HepG2 (cell line): ENCODE data around the gene MPP3. TPM values are rescaled to one million over a fixed set of nuclear protein-coding genes. Genes with fewer than 3 reads are reported as not detected.

Experiments used
- AHR ChIP-seq: IDR thresholded peaks from 2 replicates; pipeline ENCODE4 v1.6.1; 2018; ENCODE audit warnings: missing genetic modification reagents, missing compliant biosample characterization
- ATM ChIP-seq: fragments of 450-650 bp; IDR thresholded peaks from 2 replicates; pipeline ENCODE4 v1.7.1; 2017; ENCODE audit warnings: mild to moderate bottlenecking, borderline replicate concordance
- BATF2 ChIP-seq: sonication (generic); formaldehyde crosslinking; IDR thresholded peaks from 2 replicates; pipeline ENCODE4 v1.8.0; 2022; ENCODE audit warnings: mild to moderate bottlenecking, missing genetic modification reagents, moderate library complexity
- CHD2 ChIP-seq: IDR thresholded peaks from 2 replicates; pipeline ENCODE4 v1.6.1; 2011; ENCODE audit warnings: low read depth, low read length, improper control_type of control experiment
- CTCF ChIP-seq: sonication (generic); formaldehyde crosslinking; IDR thresholded peaks from 2 replicates; pipeline ENCODE4 v1.5.0; 2020; ENCODE audit warnings: mild to moderate bottlenecking, missing genetic modification reagents, moderate library complexity
- IRF1 ChIP-seq: sonication (generic); formaldehyde crosslinking; IDR thresholded peaks from 2 replicates; pipeline ENCODE4 v1.4.0; 2020; ENCODE audit warnings: low read depth, mild to moderate bottlenecking, missing genetic modification reagents
- LRRFIP1 ChIP-seq: sonication (generic); formaldehyde crosslinking; conservative IDR thresholded peaks from 2 replicates; pipeline ENCODE4 v1.4.0; 2020; ENCODE audit warnings: missing genetic modification reagents
- POGK ChIP-seq: sonication (generic); formaldehyde crosslinking; conservative IDR thresholded peaks from 2 replicates; pipeline ENCODE4 v1.8.0; 2022; ENCODE audit warnings: mild to moderate bottlenecking, moderate library complexity, missing genetic modification reagents
- RCOR2 ChIP-seq: IDR thresholded peaks from 2 replicates; pipeline ENCODE4 v1.6.1; 2016; ENCODE audit warnings: missing biosample characterization, missing genetic modification reagents
- SAP130 ChIP-seq: IDR thresholded peaks from 2 replicates; pipeline ENCODE4 v1.6.1; 2016; ENCODE audit warnings: low read depth
- SP2 ChIP-seq: sonication (generic); formaldehyde crosslinking; IDR thresholded peaks from 2 replicates; pipeline ENCODE4 v1.5.1; 2020; ENCODE audit warnings: mild to moderate bottlenecking, missing genetic modification reagents
- TGIF2 ChIP-seq: IDR thresholded peaks from 2 replicates; pipeline ENCODE4 v1.6.1; 2016; ENCODE audit warnings: control low read depth, missing compliant biosample characterization
- ZBTB34 ChIP-seq: sonication (generic); formaldehyde crosslinking; IDR thresholded peaks from 2 replicates; pipeline ENCODE4 v1.8.0; 2022; ENCODE audit warnings: mild to moderate bottlenecking, missing genetic modification reagents
- ZNF33B ChIP-seq: sonication (generic); formaldehyde crosslinking; IDR thresholded peaks from 2 replicates; pipeline ENCODE4 v1.5.1; 2020; ENCODE audit warnings: mild to moderate bottlenecking, missing genetic modification reagents
- ZNF484 ChIP-seq: sonication (generic); formaldehyde crosslinking; IDR thresholded peaks from 2 replicates; pipeline ENCODE4 v1.5.1; 2020; ENCODE audit warnings: mild to moderate bottlenecking, low read depth, missing genetic modification reagents, borderline replicate concordance
- ZNF792 ChIP-seq: IDR thresholded peaks from 2 replicates; pipeline ENCODE4 v1.6.1; 2016
- ZSCAN25 ChIP-seq: sonication (generic); formaldehyde crosslinking; IDR thresholded peaks from 2 replicates; pipeline ENCODE4 v1.8.0; 2022; ENCODE audit warnings: mild to moderate bottlenecking, missing genetic modification reagents
- ZSCAN5A ChIP-seq: sonication (generic); formaldehyde crosslinking; IDR thresholded peaks from 2 replicates; pipeline ENCODE4 v1.8.0; 2022; ENCODE audit warnings: mild to moderate bottlenecking, missing genetic modification reagents, borderline replicate concordance
- polyA plus RNA-seq, 8 experiments: library from polyadenylated mRNA; depleted of rRNA in 3 of 8; stranded (reverse) in 7 of 8; unstranded in 1 of 8; fragments of >200 nt; fragmentation: Illumina TruSeq in 4 of 8; extraction: Trizol in 4 of 8; gene quantifications; 2 replicates each; pipeline versions ENCODE4 v1.2.1 to v1.2.3, GENCODE V29; 2011 to 2016; ENCODE audit warnings: low read depth in 4 of 8, missing spikeins in 1 of 8, mixed read lengths in 1 of 8; ENCODE audit not compliant: insufficient read depth in 1 of 8
- total RNA-seq, 5 experiments: library from RNA; depleted of rRNA; stranded (reverse); fragments of >200 nt; fragmentation: Illumina TruSeq; extraction: Trizol; gene quantifications; 2 replicates each; pipeline ENCODE4 v1.2.3, GENCODE V29; 2016; ENCODE audit warnings: low read depth in 1 of 5

The MPP3 gene
- total and polyA plus RNA-seq, 2 of the 13 experiments (the other 11 are each of a cell fraction or from before 2014, with no cell fraction given) = 0.91 to 1.8 TPM

- TF ChIP-seq AHR (CRISPR knock-in tag) (no peak; the same call in 1 of the 2 replicates), TGIF2 (CRISPR knock-in tag) (no peak; the same call in 1 of the 2 replicates), SAP130 (peak; percentile 77), ATM (no peak), RCOR2 (CRISPR knock-in tag) (no peak), ZBTB34 (CRISPR knock-in tag) (no peak), POGK (CRISPR knock-in tag) (peak; percentile 88), BATF2 (CRISPR knock-in tag) (0 out of 2 replicates have a peak, but pooled peaks have one; percentile 58), LRRFIP1 (CRISPR knock-in tag) (no peak), ZNF792 (CRISPR knock-in tag) (peak; percentile 22; the same call in 1 of the 2 replicates), ZNF484 (CRISPR knock-in tag) (0 out of 2 replicates have a peak, but pooled peaks have one; percentile 77), IRF1 (no peak; the same call in 1 of the 2 replicates), ZSCAN5A (CRISPR knock-in tag) (no peak), SP2 (CRISPR knock-in tag) (peak; percentile 63), ZSCAN25 (CRISPR knock-in tag) (peak; percentile 51; the same call in 1 of the 2 replicates), CHD2 (peak; percentile 90), ZNF33B (CRISPR knock-in tag) (0 out of 2 replicates have a peak, but pooled peaks have one; percentile 45), CTCF (CRISPR knock-in tag) (no peak)
Measured at GRCh38 chr17:43778337-43779144, 54.4 kb downstream of the MPP3 start, which contains the start of gene DUSP3 (continued).
